ENCODE measurements around the gene PDZK1. TPM values are rescaled to one million over a fixed set of nuclear protein-coding genes. Genes with fewer than 3 reads are reported as not detected.
"Not testable (repeated sequence)": the region's sequence is repeated elsewhere in the genome, so short reads cannot be mapped to it uniquely, and the experiment has no call there.

The PDZK1 gene
- polyA plus RNA-seq, 3 donors = 175 to 234 (median 186) TPM

DNA sequence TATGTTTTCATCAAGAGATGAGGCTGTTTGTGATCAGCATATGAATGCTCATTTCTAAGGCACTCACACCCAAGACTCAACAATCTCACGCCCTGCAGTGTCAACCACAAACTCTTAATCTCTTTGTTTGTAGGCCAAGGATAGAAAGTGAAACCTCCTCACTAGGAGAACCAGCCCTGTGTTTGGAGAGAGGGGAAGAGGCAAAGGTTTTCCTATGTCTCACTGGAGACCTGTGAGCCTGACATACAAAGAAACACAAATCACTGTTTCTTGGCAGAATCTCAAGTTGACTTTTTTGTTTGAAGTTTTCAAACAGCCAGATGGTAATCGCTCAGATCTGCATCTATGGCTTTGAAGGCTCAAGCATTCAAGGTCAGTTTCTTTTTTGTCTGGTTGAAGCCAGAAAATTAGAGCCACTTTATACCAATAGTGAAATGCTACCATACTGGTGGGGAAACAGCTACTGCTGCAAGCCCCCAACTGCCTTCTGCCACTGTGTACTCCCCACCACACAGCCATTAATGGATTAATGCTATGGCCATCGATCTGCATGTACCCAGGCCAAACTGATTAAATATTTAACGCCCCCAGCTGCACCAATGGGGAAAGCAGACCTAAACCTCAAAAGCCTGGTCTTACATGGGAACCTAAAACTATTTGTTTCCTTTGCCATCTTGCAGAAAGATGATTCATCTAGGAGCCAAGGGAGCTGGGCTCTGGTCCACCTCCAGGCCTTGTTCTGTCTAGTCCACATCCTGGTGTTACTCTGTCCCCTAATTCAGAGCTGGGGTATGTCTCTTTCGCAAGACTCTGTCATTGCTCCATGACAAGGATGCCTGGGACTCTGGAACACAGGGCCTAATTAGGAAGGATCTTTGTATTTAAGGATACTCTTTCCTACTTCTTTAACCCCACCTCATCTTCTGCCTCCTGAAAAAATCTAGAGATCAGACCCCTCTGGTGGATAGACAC is 16.3 kb downstream of the PDZK1 start:
- DNase-seq (ENCODE audit: extremely low read depth in 1 of 11, low read depth in 9 of 11, low spot score in 4 of 11) = peak in 2 of 11 donors; percentile 11 to 35

DNA sequence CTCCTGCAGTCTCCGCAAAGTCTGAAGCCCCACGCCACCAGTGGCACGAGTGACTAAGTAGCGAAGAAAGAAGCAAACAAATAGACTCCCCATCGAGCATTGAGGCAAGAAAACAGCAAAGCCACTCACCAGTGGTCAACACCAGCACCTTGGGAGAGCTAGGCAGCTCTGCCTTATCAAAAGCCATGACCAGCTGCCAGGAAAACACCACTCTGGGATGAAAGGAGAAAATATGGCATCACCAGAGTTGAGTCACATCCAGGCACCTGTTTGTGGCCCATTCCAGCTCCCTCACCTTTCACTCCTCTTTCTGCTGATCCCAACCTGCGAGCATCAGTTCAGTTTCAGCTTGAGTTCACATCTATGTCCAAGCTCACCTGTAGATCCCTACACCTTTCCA is 17.2 kb downstream of the PDZK1 start:
- no peak for DNase-seq (ENCODE audit: extremely low read depth in 1 of 11, low read depth in 9 of 11, low spot score in 4 of 11)

DNA sequence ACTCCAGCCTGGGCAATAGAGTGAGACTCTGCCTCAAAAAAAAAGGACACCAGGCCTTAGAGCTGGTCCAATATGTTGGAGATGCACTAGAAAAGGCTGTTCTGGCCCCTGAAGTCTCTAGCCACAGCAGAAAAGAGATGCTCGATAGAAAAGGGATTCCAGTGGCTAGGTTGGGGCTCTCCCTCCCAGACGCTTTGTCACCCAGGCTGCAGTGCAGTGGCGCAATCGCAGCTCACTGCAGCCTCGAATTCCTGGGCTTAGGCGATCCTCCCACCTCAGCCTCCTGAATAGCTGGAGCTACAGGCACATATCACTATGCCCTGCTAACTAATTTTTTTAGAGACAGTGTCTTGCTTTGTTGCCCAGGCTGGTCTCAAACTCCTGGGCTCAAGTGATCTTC is 18.2 kb downstream of the PDZK1 start:
- no peak for DNase-seq (ENCODE audit: extremely low read depth in 1 of 11, low read depth in 9 of 11, low spot score in 4 of 11)

DNA sequence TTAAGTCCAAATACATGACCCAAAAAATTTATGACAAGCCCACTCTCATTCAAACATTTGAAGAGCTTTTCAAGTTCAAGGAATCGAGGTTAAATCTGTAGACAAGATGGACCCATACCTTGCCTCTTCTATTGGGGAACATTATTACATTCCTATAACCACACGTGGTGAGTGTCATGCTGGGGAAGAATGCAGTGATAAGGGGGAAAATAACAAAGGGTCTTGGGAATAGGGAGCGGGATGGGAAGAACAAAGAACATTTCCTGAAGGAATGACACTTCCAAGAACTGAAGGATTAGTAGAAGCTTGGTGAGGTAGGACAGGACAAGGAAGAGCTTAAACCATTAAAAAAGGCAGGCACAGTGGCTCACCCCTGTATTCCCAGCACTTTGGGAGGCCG is 18.8 kb downstream of the PDZK1 start:
- DNase-seq (ENCODE audit: extremely low read depth in 1 of 11, low read depth in 9 of 11, low spot score in 4 of 11) = no peak

DNA sequence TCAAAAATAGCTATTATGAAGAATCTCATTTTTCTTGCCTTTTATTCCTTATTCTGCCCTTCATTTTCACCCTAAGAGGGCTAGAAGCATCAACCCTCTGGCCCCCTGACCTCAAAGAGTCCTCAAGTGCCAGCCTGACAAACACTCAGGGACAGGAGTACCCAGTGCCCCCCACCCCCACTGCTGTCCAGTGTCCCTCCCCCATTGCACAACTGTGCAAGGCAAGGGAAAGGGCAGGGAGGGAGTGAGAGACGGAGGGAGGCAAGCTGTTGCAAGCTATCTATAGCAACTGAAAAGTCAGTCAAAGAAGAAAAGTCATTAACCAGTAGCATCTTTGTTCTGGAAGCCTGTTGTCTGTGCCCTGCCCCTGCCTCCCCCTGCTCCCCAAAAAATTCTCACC is 21.1 kb downstream of the PDZK1 start:
- DNase-seq (ENCODE audit: extremely low read depth in 1 of 11, low read depth in 9 of 11, low spot score in 4 of 11) = not testable (repeated sequence)

DNA sequence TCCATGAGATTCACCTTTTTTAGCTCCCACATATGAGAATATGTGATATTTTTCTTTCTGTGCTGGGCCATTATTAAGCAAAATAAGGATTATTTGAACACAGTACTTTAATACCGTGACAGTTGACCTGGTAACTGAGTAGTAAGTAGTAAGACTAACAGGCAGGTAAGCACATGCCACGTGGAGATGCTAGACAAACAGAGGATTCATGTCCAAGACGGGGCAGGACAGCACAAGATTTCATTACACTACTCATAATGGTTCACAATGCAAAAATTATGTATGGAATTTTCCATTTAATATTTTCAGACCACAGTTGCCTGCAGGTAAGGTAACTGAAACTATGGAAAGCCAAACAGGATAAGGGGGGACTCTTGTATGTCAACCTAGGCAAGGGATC is 22.3 kb downstream of the PDZK1 start:
- not testable (repeated sequence) for DNase-seq (ENCODE audit: extremely low read depth in 1 of 11, low read depth in 9 of 11, low spot score in 4 of 11)

DNA sequence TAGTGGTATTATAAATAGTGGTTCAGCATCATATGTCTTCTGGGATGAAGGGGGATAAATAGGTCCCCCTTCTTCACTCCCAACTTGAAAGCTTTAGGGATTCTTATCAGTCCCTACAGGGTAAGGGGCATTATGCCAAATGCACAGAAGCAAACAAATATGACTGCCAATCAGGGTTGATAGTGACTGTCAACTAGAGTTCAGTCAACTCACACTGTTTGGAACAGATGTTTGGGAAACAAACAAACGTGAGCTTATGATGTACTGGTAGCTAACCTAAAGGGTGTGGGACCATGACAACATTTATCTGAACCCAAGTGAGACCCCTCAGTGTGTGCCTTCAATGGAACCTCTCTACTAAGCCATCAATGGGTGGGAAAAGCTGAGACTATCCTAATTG is 34.0 kb downstream of the PDZK1 start:
- not testable (repeated sequence) for DNase-seq (ENCODE audit: extremely low read depth in 1 of 11, low read depth in 9 of 11, low spot score in 4 of 11)

DNA sequence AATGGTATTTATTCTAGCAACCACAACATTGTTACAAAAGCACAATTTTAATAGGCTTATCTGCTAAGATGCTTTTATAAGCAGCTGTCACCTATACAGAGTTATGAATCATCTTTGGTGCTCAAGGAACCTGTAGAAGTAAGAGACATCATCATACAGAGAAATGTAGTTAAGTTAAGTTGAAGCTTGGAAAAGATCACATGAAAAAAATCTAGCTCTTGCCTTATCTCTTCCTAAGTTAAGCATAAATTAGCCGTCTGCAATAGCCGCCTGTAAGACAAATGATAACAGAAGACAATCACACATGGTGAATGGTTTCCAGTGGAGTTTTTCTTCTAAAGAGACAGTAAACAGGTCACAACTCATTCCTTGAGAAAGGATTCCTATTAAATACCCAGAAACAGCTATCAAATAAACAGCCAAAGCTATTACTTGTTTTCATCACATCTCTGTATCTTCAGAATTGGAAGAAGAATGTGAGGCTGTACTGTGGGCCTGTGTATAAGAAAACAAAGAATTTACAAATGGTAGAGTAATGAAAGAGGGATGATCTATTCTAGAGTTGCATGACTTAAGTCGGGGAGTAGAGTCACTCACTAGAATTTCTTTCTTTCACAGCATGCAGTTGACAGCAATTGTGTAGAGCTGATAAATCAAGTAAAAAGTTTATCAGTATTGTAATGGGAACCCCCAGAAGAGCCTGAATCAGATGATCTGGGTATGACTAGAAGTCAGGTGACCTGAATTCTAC is 36.0 kb downstream of the PDZK1 start:
- not testable (repeated sequence) for DNase-seq (ENCODE audit: extremely low read depth in 1 of 11, low read depth in 9 of 11, low spot score in 4 of 11)

DNA sequence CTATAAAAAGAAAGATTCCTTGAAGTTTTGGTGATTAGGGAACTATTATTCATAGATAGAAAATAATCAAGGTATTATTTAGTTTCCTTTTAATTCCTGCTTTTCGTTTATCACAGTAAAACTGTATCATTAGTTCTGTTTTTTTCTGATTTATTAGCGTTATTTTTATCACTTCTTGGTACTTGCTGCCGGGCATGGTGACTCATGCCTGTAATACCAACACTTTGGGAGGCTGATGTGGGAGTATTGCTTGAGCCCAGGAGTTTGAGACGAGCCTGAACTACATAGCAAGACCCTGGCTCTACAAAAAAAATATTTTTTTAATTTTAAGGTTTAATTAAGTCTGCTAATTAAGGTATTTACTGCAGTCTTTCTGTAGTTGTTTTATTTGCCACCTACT is 42.2 kb downstream of the PDZK1 start:
- DNase-seq (ENCODE audit: extremely low read depth in 1 of 11, low read depth in 9 of 11, low spot score in 4 of 11) = not testable (repeated sequence)

DNA sequence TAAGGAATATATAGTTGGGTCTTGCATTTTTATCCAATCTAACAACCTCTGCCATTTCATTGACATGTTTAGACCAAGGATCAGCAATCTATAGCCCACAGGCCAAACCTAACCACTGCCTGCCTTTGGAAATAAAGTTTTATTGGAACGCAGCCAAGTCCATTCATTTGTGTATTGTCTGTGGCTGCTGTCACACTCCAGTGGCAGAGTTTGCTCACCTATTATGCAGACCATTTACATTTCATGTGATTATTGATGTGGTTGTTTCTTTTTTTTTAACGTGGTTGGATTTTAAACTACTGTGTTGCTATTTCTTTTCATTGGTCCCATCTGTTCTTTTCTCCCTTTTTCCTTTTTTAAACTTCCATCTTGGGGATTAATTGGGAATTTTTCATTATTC is 44.7 kb downstream of the PDZK1 start:
- DNase-seq (ENCODE audit: extremely low read depth in 1 of 11, low read depth in 9 of 11, low spot score in 4 of 11) = not testable (repeated sequence)

DNA sequence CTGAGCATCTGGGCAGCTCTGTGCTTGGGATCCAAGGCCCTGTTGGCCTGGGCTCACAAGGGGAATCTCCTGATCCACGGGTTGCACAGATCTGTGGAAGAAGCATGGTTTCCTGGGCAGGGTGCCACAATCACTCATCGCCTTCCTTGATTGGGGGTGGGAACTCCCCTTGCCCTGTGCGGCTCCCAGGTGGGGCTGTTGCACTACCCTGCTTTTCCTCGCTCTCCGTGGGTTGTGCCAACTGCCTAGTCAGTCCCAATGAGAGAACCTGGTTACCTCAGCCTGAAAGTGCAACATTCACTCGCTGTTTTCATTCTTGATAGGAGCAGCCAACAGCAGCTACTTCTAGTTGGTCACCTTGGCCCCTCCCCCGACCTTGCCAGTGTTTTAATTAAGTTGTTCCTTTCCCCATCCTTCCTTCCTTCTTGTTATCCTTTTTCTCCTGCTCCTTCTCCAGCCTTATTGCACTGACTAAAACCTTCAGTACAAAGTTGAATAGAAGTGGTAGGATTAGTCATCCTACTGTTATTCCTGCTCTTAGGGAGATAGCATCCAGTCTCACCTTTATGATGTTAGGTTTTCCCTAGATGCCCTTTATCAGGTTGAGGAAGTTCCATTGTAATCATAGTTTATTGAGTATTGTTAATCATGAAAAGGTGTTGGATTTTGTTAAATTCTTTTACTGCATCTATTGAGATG is 50.8 kb downstream of the PDZK1 start:
- not testable (repeated sequence) for DNase-seq (ENCODE audit: extremely low read depth in 1 of 11, low read depth in 9 of 11, low spot score in 4 of 11)

DNA sequence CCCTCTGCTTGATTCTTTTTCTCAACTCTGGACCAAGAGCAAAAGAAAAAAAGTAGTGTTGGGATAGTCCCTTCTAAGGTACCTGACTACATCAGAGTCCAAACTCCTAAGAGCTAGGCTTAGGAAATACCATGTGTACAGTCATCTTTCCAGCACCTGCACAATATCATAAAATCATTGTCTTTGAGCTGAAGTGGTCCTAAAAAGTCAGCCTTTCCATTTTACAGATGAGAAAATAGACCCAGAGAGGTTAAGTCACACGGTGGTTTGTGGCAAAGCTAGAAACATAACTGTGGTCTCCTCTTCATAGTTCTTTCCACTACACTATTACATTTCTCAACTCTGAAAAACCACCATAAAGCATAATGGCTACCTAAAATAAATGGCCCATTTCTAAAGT is 63.2 kb downstream of the PDZK1 start:
- not testable (repeated sequence) for DNase-seq (ENCODE audit: extremely low read depth in 1 of 11, low read depth in 9 of 11, low spot score in 4 of 11)

DNA sequence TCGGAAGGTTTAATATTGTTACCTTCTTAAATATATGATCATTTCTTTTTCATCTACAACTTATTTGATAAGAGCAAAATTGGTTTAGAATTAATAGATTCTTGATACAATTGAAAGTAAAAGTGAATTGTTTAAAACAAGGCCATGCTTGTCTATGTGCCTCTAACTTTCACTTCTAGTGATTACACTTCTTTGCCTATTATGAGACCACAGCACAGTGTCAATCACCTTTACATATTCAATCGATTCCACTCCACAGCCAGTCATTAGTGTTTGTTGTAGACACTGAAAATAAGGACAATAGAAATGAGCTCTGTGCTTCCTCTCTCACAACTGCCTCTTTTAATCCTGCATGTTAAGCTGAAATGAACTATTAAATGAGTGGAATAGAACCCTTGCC is 65.3 kb downstream of the PDZK1 start:
- DNase-seq (ENCODE audit: extremely low read depth in 1 of 11, low read depth in 9 of 11, low spot score in 4 of 11) = not testable (repeated sequence)

DNA sequence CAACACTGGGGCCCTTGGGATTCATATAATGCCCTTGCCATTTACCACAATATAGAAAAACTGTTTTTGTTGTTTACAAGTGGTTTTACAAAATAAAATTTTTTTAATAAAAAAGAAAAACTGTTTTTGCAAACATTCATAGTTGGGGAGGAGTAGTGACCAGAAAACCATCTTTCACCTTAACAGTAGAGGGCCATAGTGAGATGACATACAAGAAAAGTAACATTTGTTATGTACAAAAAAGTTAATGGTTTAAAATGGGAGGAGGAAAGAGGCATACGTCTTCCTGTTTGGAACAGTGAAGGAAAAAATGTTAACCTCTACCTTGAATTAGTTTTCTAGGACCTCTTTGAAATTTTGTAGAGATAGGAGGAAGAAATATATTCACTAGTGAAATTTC is 70.9 kb downstream of the PDZK1 start:
- DNase-seq (ENCODE audit: extremely low read depth in 1 of 11, low read depth in 9 of 11, low spot score in 4 of 11) = not testable (repeated sequence)

DNA sequence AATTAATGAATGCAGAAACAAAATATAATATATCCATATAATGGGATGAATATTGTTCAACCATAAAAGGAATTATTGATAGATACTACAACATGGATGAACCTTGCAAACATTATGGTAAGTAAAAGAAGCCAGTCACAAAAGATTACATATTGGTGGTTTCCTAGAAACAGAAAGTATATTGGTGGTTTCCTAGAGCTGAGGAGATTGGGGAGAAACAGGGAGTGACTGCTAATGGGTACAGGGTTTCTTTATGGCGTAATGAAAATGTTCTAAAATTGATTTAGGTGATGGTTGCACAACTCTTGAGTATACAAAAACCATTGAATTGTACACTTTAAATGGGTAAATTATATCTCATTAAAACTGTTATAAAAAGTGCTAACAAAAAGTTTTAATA is 85.0 kb downstream of the PDZK1 start:
- not testable (repeated sequence) for DNase-seq (ENCODE audit: extremely low read depth in 1 of 11, low read depth in 9 of 11, low spot score in 4 of 11)

Other genes starting within 250 kb of the PDZK1 start
- gene GPR89A, start 99.4 kb downstream of the PDZK1 start, polyA plus RNA-seq (ENCODE audit: insufficient read length in 3 of 3) = 10 to 100 TPM; 40.0 to 48.6 (median 47.8) TPM
- gene CD160, start 12.1 kb upstream of the PDZK1 start, polyA plus RNA-seq (ENCODE audit: insufficient read length in 3 of 3) = 1 to 10 TPM in 2 of 3 donors, under 1 TPM in 1; 0.95 to 2.6 (median 1.2) TPM
- 10 to 100 TPM; 13.2 to 22.0 (median 16.7) TPM for gene RNF115, start 116.7 kb upstream of the PDZK1 start, polyA plus RNA-seq (ENCODE audit: insufficient read length in 3 of 3)
- 10 to 100 TPM; 37.1 to 39.3 (median 37.4) TPM for gene POLR3C, start 116.8 kb upstream of the PDZK1 start, polyA plus RNA-seq (ENCODE audit: insufficient read length in 3 of 3)
- gene NUDT17, start 138.3 kb upstream of the PDZK1 start, polyA plus RNA-seq (ENCODE audit: insufficient read length in 3 of 3) = 1 to 10 TPM; 6.1 to 7.4 (median 6.8) TPM
- gene PIAS3, start 151.7 kb upstream of the PDZK1 start, polyA plus RNA-seq (ENCODE audit: insufficient read length in 3 of 3) = 10 to 100 TPM; 45.7 to 56.0 (median 54.4) TPM
- 1 to 10 TPM; 2.1 to 2.7 (median 2.4) TPM for gene ANKRD35, start 178.5 kb upstream of the PDZK1 start, polyA plus RNA-seq (ENCODE audit: insufficient read length in 3 of 3)
- gene ITGA10, start 202.7 kb upstream of the PDZK1 start, polyA plus RNA-seq (ENCODE audit: insufficient read length in 3 of 3) = 1 to 10 TPM in 1 of 3 donors, under 1 TPM in 2; 0.82 to 1.3 (median 0.95) TPM
- 10 to 100 TPM; 51.9 to 60.9 (median 56.4) TPM for gene PEX11B, start 211.3 kb upstream of the PDZK1 start, polyA plus RNA-seq (ENCODE audit: insufficient read length in 3 of 3)
- gene RBM8A, start 220.1 kb upstream of the PDZK1 start, polyA plus RNA-seq (ENCODE audit: insufficient read length in 3 of 3) = 100 to 1,000 TPM; 168 to 219 (median 214) TPM